Fibroblast of peridontal ligament (primary cell): ENCODE results near the gene ROR2.
A peak's percentile ranks its signal among the peaks of the same experiment; 100 is the strongest.
"Not testable (repeated sequence)": the region's sequence is repeated elsewhere in the genome, so short reads cannot be mapped to it uniquely, and the experiment has no call there.

ENCODE experiments used
- DNase-seq: peaks from one replicate; pipeline ENCODE4 v3.0.0-alpha.2; 2010; ENCODE audit errors: extremely low read depth

ROR2 gene

DNA sequence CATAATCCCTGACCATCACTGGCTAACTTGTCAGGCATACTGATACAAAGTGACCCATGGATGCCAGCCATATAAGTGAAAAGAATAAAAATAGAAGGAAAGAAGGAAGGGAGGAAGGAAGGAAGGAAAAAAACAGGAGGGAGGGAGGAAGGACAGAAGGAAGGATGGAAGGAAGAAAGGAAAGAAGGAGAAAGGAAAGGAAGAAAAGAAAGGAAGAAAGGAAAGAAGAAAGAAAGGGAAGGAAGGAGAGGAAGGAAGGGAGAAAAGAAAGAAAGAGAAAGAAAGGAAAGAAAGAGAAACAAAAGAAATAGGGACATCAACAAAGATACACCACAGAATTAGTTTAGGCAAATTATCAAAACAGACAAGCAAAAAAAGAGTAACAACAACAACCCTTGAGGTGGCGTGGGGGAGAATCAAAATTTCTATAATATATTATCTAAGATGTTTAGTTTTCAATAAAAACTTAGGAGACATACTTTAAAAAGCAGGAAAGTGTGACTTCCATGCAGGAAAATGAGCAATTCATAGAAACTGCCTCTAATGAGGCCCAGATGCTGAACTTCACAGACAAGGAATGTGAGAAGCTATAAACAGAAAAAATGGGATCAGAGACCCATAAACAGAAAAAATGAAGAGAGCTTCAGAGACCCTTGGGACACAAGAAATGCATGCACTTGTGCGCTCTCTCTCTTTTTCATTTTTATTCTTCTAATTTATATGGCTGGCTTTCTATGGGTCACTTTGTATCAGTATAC lies 430.3 kb downstream of the ROR2 start:
- peak; percentile 53 for DNase-seq

GRCh38 chr9:91518462-91518861 lies 431.6 kb downstream of the ROR2 start:
- no peak for DNase-seq

GRCh38 chr9:91517801-91518200 lies 432.2 kb downstream of the ROR2 start:
- DNase-seq: no peak

DNA sequence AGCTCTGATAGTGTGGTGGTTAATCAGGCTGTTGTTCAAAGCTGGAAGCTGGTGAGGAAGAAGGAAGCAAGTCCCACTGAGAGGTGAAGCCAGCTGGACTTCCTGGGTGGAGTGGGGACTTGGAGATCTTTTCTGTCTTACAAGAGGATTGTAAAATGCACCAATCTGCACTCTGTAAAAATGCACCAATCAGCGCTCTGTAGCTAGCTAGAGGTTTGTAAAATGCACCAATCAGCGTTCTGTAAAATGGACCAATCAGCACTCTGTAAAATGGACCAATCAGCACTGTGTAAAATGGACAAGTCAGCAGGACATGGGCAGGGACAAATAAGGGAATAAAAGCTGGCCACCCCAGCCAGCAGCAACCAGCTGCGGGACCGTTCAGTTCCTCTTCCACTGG lies 432.7 kb downstream of the ROR2 start:
- not testable (repeated sequence) for DNase-seq

- no peak for DNase-seq
These were observed 433.3 kb downstream of the ROR2 start for GRCh38 chr9:91516777-91517176.

DNA sequence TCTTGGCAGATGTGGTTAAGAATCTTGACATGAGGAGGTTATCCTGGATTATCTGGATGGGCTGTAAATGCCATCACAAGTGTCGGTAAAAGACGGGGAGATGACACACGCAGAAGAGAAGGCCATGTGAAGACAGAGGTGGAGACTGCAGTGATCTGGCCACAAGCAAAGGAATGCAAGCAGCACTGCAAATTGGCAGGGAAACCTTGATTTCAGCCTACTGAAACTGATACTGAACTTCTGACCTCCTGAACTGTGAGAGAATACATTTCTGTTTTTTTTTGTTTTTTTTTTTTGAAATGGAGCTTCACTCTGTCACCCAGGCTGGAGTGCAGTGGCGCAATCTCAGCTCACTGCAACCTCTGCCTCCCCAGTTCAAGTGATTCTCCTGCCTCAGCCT lies 433.9 kb downstream of the ROR2 start:
- DNase-seq: no peak

DNA sequence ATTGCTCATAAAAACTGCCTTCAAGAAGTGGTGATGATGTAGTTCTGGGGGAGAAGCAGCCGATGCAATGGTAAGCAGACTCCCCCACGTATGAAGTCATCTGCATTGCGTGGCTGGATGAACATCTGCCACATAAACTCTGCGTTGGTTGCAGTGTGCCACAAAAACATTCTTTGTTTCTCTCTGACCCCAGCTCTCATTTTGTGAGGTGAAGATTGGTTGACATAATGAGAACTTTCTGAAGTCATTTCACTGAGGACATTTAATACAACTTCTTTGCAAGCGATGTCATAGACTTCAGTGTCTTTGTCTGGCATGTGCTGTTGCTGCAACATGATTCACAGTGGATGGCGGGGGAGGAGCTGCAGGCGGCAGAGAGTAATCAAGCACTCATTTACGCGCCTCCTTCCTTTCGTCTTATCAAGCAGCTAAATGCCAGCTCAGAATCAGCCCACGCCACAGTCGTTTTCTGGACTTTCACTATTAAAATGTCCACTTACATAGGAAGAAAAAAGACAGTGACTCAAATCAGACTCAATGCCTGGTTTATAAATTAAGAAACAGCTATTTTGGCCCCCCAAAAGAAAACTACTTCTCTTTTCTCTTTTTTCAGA lies 434.8 kb downstream of the ROR2 start:
- DNase-seq: peak; percentile 85
